GM23248 (cell line): Measurements from ENCODE around the gene MAN1C1. TPM values are rescaled to one million over a fixed set of nuclear protein-coding genes. Genes with fewer than 3 reads are reported as not detected.

Source experiments
- DNase-seq: peaks from one replicate; pipeline ENCODE4 v3.0.0-alpha.2; 2015
- H2AFZ ChIP-seq: fragments of 200-600 bp; sonication (generic); 2 replicates; pipeline ENCODE4 v1.6.1; 2016; ENCODE audit warnings: antibody characterized with exemption
- H3F3A ChIP-seq: fragments of 200-600 bp; sonication (generic); 2 replicates; pipeline ENCODE4 v1.6.1; 2016; ENCODE audit warnings: mild to moderate bottlenecking, antibody characterized with exemption, mixed run types; ENCODE audit not compliant: insufficient read depth
- H3K27ac ChIP-seq: fragments of 200-600 bp; sonication (generic); 2 replicates; pipeline ENCODE4 v1.5.1; 2016; ENCODE audit warnings: mild to moderate bottlenecking
- H3K27me3 ChIP-seq: fragments of 200-600 bp; sonication (generic); replicated peaks from 2 replicates; pipeline ENCODE4 v1.6.1; 2016; ENCODE audit warnings: mild to moderate bottlenecking; ENCODE audit not compliant: insufficient read depth
- H3K36me3 ChIP-seq: fragments of 200-600 bp; sonication (generic); 2 replicates; pipeline ENCODE4 v1.6.1; 2016; ENCODE audit warnings: low read depth, mild to moderate bottlenecking
- H3K4me1 ChIP-seq: fragments of 200-600 bp; sonication (generic); 2 replicates; pipeline ENCODE4 v1.6.1; 2016; ENCODE audit warnings: mild to moderate bottlenecking; ENCODE audit not compliant: insufficient read depth
- H3K4me2 ChIP-seq: fragments of 200-600 bp; sonication (generic); one replicate; pipeline ENCODE4 v1.6.1; 2016; ENCODE audit warnings: mild to moderate bottlenecking; ENCODE audit not compliant: unreplicated experiment
- H3K4me3 ChIP-seq: fragments of 200-600 bp; sonication (generic); 2 replicates; pipeline ENCODE4 v1.5.1; 2016; ENCODE audit warnings: mild to moderate bottlenecking
- H3K79me2 ChIP-seq: fragments of 200-600 bp; sonication (generic); 2 replicates; pipeline ENCODE4 v1.6.1; 2016; ENCODE audit warnings: mild to moderate bottlenecking; ENCODE audit not compliant: insufficient read depth
- H3K9ac ChIP-seq: fragments of 200-600 bp; sonication (generic); 2 replicates; pipeline ENCODE4 v1.6.1; 2016; ENCODE audit warnings: mild to moderate bottlenecking
- H3K9me2 ChIP-seq: fragments of 200-600 bp; sonication (generic); 2 replicates; pipeline ENCODE4 v1.6.1; 2016; ENCODE audit warnings: mixed run types, mild to moderate bottlenecking, moderate library complexity; ENCODE audit not compliant: insufficient read depth
- H3K9me3 ChIP-seq: fragments of 200-600 bp; sonication (generic); one replicate; pipeline ENCODE4 v1.6.1; 2017; ENCODE audit warnings: low read depth
- H4K20me1 ChIP-seq: fragments of 200-600 bp; sonication (generic); 2 replicates; pipeline ENCODE4 v1.6.0; 2016; ENCODE audit not compliant: insufficient read depth
- EZH2 ChIP-seq: fragments of 200-600 bp; sonication (generic); IDR thresholded peaks from 2 replicates; pipeline ENCODE4 v1.6.1; 2018; ENCODE audit warnings: antibody characterized with exemption, mild to moderate bottlenecking; ENCODE audit not compliant: insufficient read depth, poor library complexity, severe bottlenecking
- EZH2phosphoT487 ChIP-seq: fragments of 200-600 bp; sonication (generic); IDR thresholded peaks from 2 replicates; pipeline ENCODE4 v1.6.1; 2018; ENCODE audit warnings: antibody characterized with exemption, moderate library complexity, mild to moderate bottlenecking, low read depth; ENCODE audit not compliant: insufficient read depth
- WGBS, 2 experiments: methylation state at CpG; one replicate each; pipeline ENCODE4 v1.1.6; 2015 to 2017; ENCODE audit warnings: low lambda C conversion rate in 2 of 2, low coverage in 1 of 2; ENCODE audit errors: missing lambda C conversion rate in 2 of 2; 5-methylcytosine and 5-hydroxymethylcytosine counted together
- in situ Hi-C: fragments of 300-500 bp; cut with MboI; formaldehyde crosslinking; loops from 2 replicates; pipeline ENCODE4 v1.15.0; 2020
- polyA plus RNA-seq: library from polyadenylated mRNA; unstranded; fragments of >200 nt; fragmentation: Nextera tagmentation; extraction: Ambion mirVana; gene quantifications from 2 replicates; pipeline ENCODE4 v1.2.1, GENCODE V29; 2016
- total RNA-seq: library from RNA; depleted of rRNA; stranded (reverse); fragments of >200 nt; shearing (Covaris generic); gene quantifications from 2 replicates; pipeline ENCODE4 v1.2.3, GENCODE V29; 2014

MAN1C1 gene
- total and polyA plus RNA-seq, 2 experiments from 2014 or later: 0.29 to 1.1 TPM

DNA sequence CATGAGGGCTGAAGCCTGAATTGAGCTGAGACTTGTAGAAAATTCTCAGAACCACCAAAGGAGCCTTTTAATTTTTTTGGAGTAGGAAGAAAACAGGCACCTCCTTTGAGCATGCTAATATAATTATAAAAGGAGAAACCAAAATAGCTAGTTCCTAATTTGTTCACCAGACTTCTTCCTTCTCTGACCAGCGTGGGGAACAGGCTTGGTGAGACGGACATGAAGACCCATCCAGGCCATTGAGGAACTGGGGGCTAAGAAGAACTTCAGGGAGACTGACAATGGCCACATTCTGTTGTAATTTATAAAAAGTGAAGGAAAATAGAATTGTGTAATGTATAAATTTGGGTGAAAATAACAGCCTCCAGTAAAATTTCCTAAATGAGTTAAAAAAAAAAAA is 62.6 kb downstream of the MAN1C1 start:
- H3K4me1 ChIP-seq: peaks cover 6% of the 10 kb centered on the region; the same call in 1 of the 2 replicates
- H3K36me3 ChIP-seq: no peaks in the 10 kb centered on the region
- no peak for DNase-seq
- H2AFZ ChIP-seq: no peak overlapping the region
- H3K4me3 ChIP-seq: no peak overlapping the region
- no peaks in the 10 kb centered on the region for H3K9me2 ChIP-seq
- H3K79me2 ChIP-seq: no peaks in the 10 kb centered on the region
- H3K27ac ChIP-seq: no peak overlapping the region
- no peaks in the 10 kb centered on the region for H4K20me1 ChIP-seq
- peaks cover 16% of the 10 kb centered on the region for H3K27me3 ChIP-seq
- no peaks in the 10 kb centered on the region for H3F3A ChIP-seq
- no peaks in the 10 kb centered on the region for H3K9me3 ChIP-seq
- in situ Hi-C loops: no loop called here
- 65 to 67% methylated on average over 2 of the region's 2 CpGs for WGBS, 2 experiments
- TF ChIP-seq EZH2phosphoT487 (no peak), EZH2 (no peak)
- no peak overlapping the region for H3K4me2 ChIP-seq
- no peak overlapping the region for H3K9ac ChIP-seq

DNA sequence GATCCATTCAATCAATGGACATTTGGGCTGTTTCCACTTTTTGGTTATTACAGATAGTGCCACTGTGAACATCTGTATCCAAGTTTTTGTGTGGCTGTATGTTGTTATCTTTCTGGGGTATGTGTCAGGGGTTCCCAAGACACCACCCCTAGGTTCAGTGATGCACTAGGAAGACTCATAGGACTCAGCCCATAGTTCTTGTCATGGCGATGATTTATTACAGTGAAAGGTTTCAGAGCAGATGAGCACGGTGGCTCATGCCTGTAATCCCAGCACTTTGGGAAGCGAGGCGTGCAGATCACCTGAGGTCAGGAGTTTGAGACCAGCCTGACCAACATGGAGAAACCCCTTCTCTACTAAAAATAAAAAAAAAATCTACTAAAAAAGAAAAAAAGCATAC is 64.1 kb downstream of the MAN1C1 start:
- in situ Hi-C loops: no loop called here
- WGBS, 2 experiments: 95 to 97% methylated on average over 4 of the region's 4 CpGs

DNA sequence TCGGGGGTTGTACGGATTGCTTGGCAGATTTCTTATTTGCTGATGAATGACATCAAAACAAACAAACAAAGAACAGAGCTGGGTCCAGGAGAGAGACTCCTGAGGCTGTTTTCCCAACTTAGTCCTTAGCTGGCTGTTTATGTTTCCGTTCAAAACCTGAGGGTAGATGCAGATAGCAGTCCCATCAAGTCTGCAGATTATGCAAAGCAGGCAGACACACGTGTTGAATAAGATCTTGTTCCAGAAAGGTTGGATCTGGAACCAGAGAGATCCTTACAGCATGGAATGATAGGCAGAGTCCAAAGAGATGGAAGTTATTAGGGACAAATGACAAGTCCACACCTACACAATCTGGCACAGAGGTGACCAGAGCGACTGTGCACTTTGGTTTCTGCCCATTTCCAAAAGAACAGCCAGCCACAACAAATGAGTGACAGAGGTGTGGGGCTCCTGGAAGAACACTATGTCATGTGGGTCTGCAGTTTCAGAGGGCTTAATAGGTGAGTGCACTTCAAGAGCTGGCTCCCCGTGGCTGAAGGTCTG is 65.5 kb downstream of the MAN1C1 start:
- no peak overlapping the region for H3K4me3 ChIP-seq
- no peak overlapping the region for H3K4me2 ChIP-seq
- no peaks in the 10 kb centered on the region for H3K36me3 ChIP-seq
- H3K27me3 ChIP-seq: peaks cover 10% of the 10 kb centered on the region
- H4K20me1 ChIP-seq: no peaks in the 10 kb centered on the region
- no peak for TF ChIP-seq EZH2phosphoT487
- no peak for TF ChIP-seq EZH2
- H3K9me3 ChIP-seq: no peaks in the 10 kb centered on the region
- whole genome bisulfite sequencing, 2 experiments: 62 to 64% methylated on average over 6 of the region's 6 CpGs
- no peak for DNase-seq
- no peak overlapping the region for H2AFZ ChIP-seq
- in situ Hi-C loops: no loop called here
- H3F3A ChIP-seq: no peaks in the 10 kb centered on the region
- no peak overlapping the region for H3K9ac ChIP-seq
- H3K27ac ChIP-seq: no peak overlapping the region
- H3K79me2 ChIP-seq: no peaks in the 10 kb centered on the region
- H3K4me1 ChIP-seq: peaks cover 6% of the 10 kb centered on the region; the same call in 1 of the 2 replicates
- no peaks in the 10 kb centered on the region for H3K9me2 ChIP-seq

More for the DNA sequence above, 64.1 kb downstream of the MAN1C1 start:
- TF ChIP-seq EZH2: no peak
- TF ChIP-seq EZH2phosphoT487: no peak
- Histone ChIP-seq H3K27ac (no peak overlapping the region), H3K4me1 (peaks cover 6% of the 10 kb centered on the region; the same call in 1 of the 2 replicates), H3K9ac (no peak overlapping the region), H3F3A (no peaks in the 10 kb centered on the region), H3K9me3 (no peaks in the 10 kb centered on the region), H3K27me3 (peaks cover 16% of the 10 kb centered on the region), H3K4me2 (no peak overlapping the region), H3K4me3 (no peak overlapping the region), H3K9me2 (no peaks in the 10 kb centered on the region), H2AFZ (no peak overlapping the region), H4K20me1 (no peaks in the 10 kb centered on the region), H3K36me3 (no peaks in the 10 kb centered on the region), H3K79me2 (no peaks in the 10 kb centered on the region)
- DNase-seq: no peak

DNA sequence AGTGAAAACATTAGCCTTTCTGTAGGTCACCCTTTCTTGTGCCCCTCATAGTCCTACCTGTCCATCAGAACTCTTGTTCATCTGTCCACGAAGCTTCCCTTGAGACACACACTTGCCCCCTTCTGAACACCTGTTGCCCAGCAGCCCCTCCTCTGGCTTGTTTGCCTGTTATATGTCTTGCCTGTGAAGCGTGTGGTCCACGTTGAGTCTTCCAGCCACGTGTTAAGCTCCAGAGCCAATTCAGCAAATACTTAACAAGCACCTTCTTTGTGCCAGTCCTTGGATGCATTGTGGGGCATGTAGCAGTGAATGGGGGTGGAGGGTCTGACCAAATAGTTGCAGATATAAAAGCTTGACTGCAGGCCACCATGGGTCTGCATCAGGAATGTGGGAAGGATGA is 66.6 kb downstream of the MAN1C1 start:
- Histone ChIP-seq H3K9ac (no peak overlapping the region), H3K4me1 (peaks cover 7% of the 10 kb centered on the region; the same call in 1 of the 2 replicates), H3K9me2 (no peaks in the 10 kb centered on the region), H3K9me3 (no peaks in the 10 kb centered on the region), H3K27me3 (peaks cover under 1% of the 10 kb centered on the region), H3F3A (no peaks in the 10 kb centered on the region), H3K4me3 (no peak overlapping the region), H3K27ac (no peak overlapping the region), H3K4me2 (no peak overlapping the region), H4K20me1 (no peaks in the 10 kb centered on the region), H3K36me3 (no peaks in the 10 kb centered on the region), H3K79me2 (no peaks in the 10 kb centered on the region), H2AFZ (no peak overlapping the region)
- no peak for TF ChIP-seq EZH2
- TF ChIP-seq EZH2phosphoT487: no peak
- DNase-seq: no peak
- 48 to 56% methylated on average over 4 of the region's 4 CpGs for WGBS, 2 experiments
- in situ Hi-C loops: no loop called here
